ENCODE data around the gene STK32C.

GRCh38 chr10:132180736-132181135 lies 127.0 kb downstream of the STK32C start:
- no peak for TF ChIP-seq CTCF (IDR thresholded peaks at IDR 0.05 in 8 of 11, conservative IDR thresholded peaks at IDR 0.05 in 3 of 11)
- TF ChIP-seq POLR2AphosphoS5 (IDR thresholded peaks at IDR 0.05), result no peak

Measured in spleen (tissue), 7 donors.